Right ventricle myocardium superior (tissue), 1 donor: ENCODE measurements around the gene KIF3B. TPM values are rescaled to one million over a fixed set of nuclear protein-coding genes. Genes with fewer than 3 reads are reported as not detected.
A peak's percentile ranks its signal among the peaks of the same experiment; 100 is the strongest.
"Not testable (repeated sequence)": the region's sequence is repeated elsewhere in the genome, so short reads cannot be mapped to it uniquely, and the experiment has no call there.

ENCODE experiments used
- ATAC-seq: fragments of 200-7000 bp; cut with Tn5 transposase; one replicate; pipeline ENCODE4 v1.9.1; 2020; ENCODE audit warnings: mild to moderate bottlenecking; ENCODE audit not compliant: poor library complexity
- DNase-seq: peaks from one replicate; pipeline ENCODE4 v3.0.0-alpha.2; 2020
- intact Hi-C: fragments of 100-400 bp; cut with DNase I; formaldehyde crosslinking; loops from one replicate; pipeline ENCODE4 v1.11.2; 2022
- total RNA-seq: library from RNA; stranded (reverse); fragmentation: NEBNext Ultra II Directional; extraction: Animal tissue kit (Norgen Biotek cat#: 25700); gene quantifications from one replicate; pipeline ENCODE4 v1.2.1, GENCODE V29; 2021
- donor health status: DM: no; HTN: yes; CAD: no; lungs with severe emphysema.

KIF3B gene
- total RNA-seq, 1 donor from 2014 or later = 8.6 TPM

GRCh38 chr20:32244150-32244823 is 33.2 kb upstream of the KIF3B start:
- no peak for ATAC-seq
- intact Hi-C loops = no loop called here
- no peak for DNase-seq

- DNase-seq (no peak), ATAC-seq (no peak)
- intact Hi-C loops = no loop called here
Observed at GRCh38 chr20:32244959-32245358, 32.5 kb upstream of the KIF3B start.

- ATAC-seq, intact Hi-C loops: not testable (repeated sequence)
Observed at GRCh38 chr20:32246208-32246607, 31.2 kb upstream of the KIF3B start.

GRCh38 chr20:32248043-32248442 is 29.4 kb upstream of the KIF3B start:
- intact Hi-C loops = no loop called here
- ATAC-seq = no peak
- DNase-seq = no peak

More at GRCh38 chr20:32246208-32246607, 31.2 kb upstream of the KIF3B start:
- DNase-seq = not testable (repeated sequence)

- intact Hi-C loops = no loop called here
- ATAC-seq = no peak
- DNase-seq = no peak
Observed at GRCh38 chr20:32249030-32249738, 28.3 kb upstream of the KIF3B start.

GRCh38 chr20:32251470-32251869 is 26.0 kb upstream of the KIF3B start:
- DNase-seq = no peak
- no peak for ATAC-seq
- intact Hi-C loops = no loop called here

GRCh38 chr20:32252189-32252588 is 25.3 kb upstream of the KIF3B start:
- intact Hi-C loops = no loop called here

GRCh38 chr20:32260973-32261372 is 16.5 kb upstream of the KIF3B start:
- DNase-seq, intact Hi-C loops, ATAC-seq: not testable (repeated sequence)

More at GRCh38 chr20:32252189-32252588, 25.3 kb upstream of the KIF3B start:
- no peak for ATAC-seq
- DNase-seq = no peak

GRCh38 chr20:32261644-32262043 is 15.8 kb upstream of the KIF3B start:
- intact Hi-C loops = no loop called here
- ATAC-seq = no peak
- no peak for DNase-seq

- ATAC-seq = no peak
- DNase-seq = no peak
- intact Hi-C loops = no loop called here
Observed at GRCh38 chr20:32263398-32263954, 14.0 kb upstream of the KIF3B start.

GRCh38 chr20:32271620-32272019 is 5.8 kb upstream of the KIF3B start:
- DNase-seq = no peak
- intact Hi-C loops = loop anchor here (10.0 kb wide), 1 partner anchor 47 kb away; no protein-coding TSS in a partner anchor
- no peak for ATAC-seq

GRCh38 chr20:32274359-32274758 is 3.1 kb upstream of the KIF3B start:
- DNase-seq = no peak
- no peak for ATAC-seq
- intact Hi-C loops = loop anchor here (10.0 kb wide), 1 partner anchor 50 kb away; no protein-coding TSS in a partner anchor

GRCh38 chr20:32275163-32275562 is 2.3 kb upstream of the KIF3B start:
- intact Hi-C loops = loop anchor here (10.0 kb wide), 1 partner anchor 50 kb away; no protein-coding TSS in a partner anchor
- DNase-seq, ATAC-seq: not testable (repeated sequence)

- ATAC-seq = no peak
Observed at GRCh38 chr20:32278199-32278643, 770 bp downstream of the KIF3B start.

GRCh38 chr20:32281711-32282110 is 4.3 kb downstream of the KIF3B start:
- intact Hi-C loops = loop anchor here (10.0 kb wide), 1 partner anchor 77 kb away; the partner anchor contains the start of genes PLAGL2 and POFUT1
- DNase-seq (no peak), ATAC-seq (no peak)

More at GRCh38 chr20:32278199-32278643, 770 bp downstream of the KIF3B start:
- intact Hi-C loops = loop anchor here (10.0 kb wide), 1 partner anchor 53 kb away; no protein-coding TSS in a partner anchor
- DNase-seq = no peak

GRCh38 chr20:32282461-32282860 is 5.0 kb downstream of the KIF3B start:
- DNase-seq (peak; percentile 69), ATAC-seq (peak; percentile 81)
- intact Hi-C loops = loop anchor here (10.0 kb wide), 1 partner anchor 78 kb away; the partner anchor contains the start of genes PLAGL2 and POFUT1

- ATAC-seq = no peak
Observed at GRCh38 chr20:32285082-32285620, 7.7 kb downstream of the KIF3B start.

GRCh38 chr20:32285621-32286371 is 8.3 kb downstream of the KIF3B start:
- intact Hi-C loops = loop anchor here (10.0 kb wide), 1 partner anchor 81 kb away; the partner anchor contains the start of genes PLAGL2 and POFUT1
- DNase-seq (no peak), ATAC-seq (peak; percentile 60)

More at GRCh38 chr20:32285082-32285620, 7.7 kb downstream of the KIF3B start:
- intact Hi-C loops = loop anchor here (10.0 kb wide), 1 partner anchor 80 kb away; the partner anchor contains the start of genes PLAGL2 and POFUT1
- no peak for DNase-seq
